GM21619 (cell line): ENCODE data around the gene PHF2.

Experiments
- ATAC-seq: cut with Tn5 transposase; IDR thresholded peaks from one replicate; pipeline ENCODE4 v1.9.1; 2021; ENCODE audit not compliant: unreplicated experiment

Gene PHF2

GRCh38 chr9:93576258-93577077 is at the start of gene PHF2:
TSS of gene PHF2 (plus strand) at chr9:93576584. CDS start at chr9:93576774, 190 bp downstream.
- ATAC-seq, result peak; percentile 37

- ATAC-seq, result no peak
Measured at GRCh38 chr9:93531374-93531773, 45.0 kb upstream of the PHF2 start.

- ATAC-seq, result no peak
Measured at GRCh38 chr9:93532141-93532540, 44.2 kb upstream of the PHF2 start.

GRCh38 chr9:93533863-93534262 is 42.5 kb upstream of the PHF2 start:
- ATAC-seq, result no peak

DNA sequence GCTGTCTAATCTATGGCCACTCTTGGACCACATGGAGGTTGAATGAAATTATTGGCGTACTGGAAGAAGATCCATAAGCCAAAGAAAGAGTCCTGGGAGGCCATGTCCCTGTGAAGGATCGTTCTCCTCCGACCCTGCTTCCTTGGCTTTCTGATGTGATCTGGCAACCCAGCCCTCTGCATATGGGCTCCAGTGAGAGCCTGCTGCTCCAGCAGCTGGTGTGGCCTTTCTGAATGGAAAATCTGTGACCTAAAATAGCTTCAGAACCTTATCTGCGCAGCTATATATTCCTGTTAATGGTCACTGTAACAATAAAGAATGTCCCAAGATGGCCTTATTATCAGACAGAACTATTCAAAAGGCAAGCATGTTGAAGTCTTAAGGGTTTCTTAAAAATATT is 40.2 kb upstream of the PHF2 start:
- no peak for ATAC-seq

DNA sequence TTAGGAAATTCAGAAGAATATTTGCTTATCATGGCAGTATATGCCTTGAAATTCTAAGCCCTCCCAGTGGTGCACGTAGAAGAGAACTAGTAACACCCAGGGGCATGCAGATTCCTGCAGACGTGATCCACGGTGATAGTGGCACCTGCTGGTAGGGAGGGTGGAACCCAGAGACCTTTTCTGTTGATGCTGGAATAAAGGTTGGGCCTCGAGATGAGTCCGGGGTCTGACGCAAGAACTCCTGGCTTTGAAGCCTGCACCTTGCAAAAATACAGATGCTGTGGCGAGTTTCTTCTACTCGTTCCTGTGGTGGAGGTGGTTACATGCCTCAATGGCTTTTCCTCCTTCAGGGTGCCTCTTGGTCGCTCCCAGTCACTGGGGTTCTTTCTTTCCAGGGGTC is 39.5 kb upstream of the PHF2 start:
- ATAC-seq, result no peak

- ATAC-seq, result no peak
Measured at GRCh38 chr9:93540305-93540704, 36.1 kb upstream of the PHF2 start.

DNA sequence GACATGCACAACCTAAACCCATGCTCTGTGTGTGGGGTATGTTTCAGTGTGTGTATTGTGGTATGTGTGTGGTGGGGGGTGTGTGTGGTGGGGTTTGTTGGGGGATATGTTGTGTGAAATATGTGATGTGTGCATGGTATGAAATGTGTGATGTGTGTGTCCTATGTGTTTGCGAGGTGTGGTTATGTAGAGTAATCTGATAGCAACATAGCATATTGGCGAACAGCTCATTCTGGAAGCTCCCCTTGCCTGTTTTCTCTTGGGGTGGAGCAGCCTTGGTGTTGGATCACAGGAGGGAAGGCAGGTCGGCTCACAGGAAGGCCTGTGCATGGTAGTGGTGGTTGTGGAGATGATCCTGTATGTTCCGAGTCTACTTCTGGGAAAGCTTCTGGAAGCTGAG is 35.4 kb upstream of the PHF2 start:
- ATAC-seq, result no peak

DNA sequence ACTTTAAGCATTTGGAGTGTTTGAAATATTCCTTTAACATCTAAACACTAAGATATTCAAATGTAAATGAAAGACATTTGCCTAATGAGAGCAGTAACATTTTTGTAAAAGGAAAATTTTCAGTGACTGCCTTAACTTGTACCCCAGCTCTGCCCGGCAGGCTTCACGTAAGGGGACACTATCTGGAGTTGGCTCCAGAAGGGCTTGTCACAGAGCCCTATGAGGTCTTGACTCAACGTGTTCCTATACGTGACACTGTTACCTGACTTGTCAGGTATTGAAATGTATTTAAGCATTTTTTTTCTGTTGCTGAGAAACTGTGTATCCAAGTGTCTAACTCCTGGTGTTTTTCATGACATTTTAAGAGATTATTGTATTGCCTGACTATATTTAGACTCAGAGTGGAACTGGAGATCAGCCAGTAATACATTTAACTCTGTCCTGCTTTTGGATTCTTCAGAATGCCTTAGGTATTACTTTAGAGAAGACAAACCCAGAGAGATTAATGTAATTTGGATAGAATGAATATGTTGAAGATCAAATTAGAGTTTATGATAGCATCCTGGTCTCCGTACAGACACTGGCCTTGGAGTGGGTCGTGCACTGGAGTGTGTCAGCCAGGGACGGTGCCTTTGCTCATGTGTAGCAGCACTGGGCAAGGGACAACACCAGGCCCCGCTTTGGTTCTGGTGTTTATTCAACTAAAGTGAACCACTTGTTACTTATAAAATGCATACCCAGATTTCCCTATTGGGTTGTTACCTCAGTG is 34.6 kb upstream of the PHF2 start:
- no peak for ATAC-seq

DNA sequence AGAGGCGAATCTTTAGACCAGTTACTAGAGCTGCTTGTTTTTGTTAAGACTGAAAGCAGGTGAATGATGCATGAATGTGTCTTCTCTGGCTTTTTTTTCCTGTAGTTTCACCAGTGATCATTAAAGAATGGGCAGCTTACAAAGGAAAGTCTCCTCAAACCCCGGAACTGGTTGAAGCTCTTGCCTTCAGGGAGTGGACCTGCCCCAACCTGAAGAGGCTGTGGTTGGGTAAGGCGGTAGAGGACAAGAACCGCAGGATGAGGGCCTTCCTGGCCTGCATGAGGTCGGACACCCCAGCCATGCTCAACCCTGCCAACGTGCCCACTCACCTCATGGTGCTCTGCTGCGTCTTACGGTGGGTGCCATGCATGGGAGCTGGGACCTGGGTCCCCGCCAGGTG is 33.3 kb upstream of the PHF2 start:
- ATAC-seq, result no peak

GRCh38 chr9:93546356-93546755 is 30.0 kb upstream of the PHF2 start:
- ATAC-seq, result no peak

- ATAC-seq, result no peak
Measured at GRCh38 chr9:93549611-93550010, 26.8 kb upstream of the PHF2 start.

DNA sequence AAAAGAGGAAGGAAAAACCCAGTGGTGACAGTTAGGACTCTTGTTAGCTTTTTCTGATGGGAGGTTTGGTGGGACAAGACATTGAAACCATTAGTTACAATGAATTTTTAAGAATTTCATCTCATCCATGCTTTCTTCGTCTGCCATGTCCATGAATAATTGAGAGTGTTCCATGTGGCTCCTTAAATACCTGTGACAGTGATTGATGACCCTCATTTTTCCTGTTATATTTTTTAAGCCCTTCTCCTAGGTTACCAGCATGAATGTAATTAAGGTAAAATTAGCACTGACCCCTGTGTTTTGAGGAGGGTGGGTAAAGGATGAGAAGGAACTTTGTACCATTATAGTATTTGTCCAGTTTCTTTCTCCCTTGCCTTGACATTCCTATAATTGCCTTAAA is 23.5 kb upstream of the PHF2 start:
- no peak for ATAC-seq

GRCh38 chr9:93555370-93555769 is 21.0 kb upstream of the PHF2 start:
- ATAC-seq, result no peak

- ATAC-seq, result no peak
Measured at GRCh38 chr9:93557366-93558137, 18.8 kb upstream of the PHF2 start.

GRCh38 chr9:93558503-93558902 is 17.9 kb upstream of the PHF2 start:
- ATAC-seq, result no peak

- no peak for ATAC-seq
Measured at GRCh38 chr9:93560991-93561390, 15.4 kb upstream of the PHF2 start.

DNA sequence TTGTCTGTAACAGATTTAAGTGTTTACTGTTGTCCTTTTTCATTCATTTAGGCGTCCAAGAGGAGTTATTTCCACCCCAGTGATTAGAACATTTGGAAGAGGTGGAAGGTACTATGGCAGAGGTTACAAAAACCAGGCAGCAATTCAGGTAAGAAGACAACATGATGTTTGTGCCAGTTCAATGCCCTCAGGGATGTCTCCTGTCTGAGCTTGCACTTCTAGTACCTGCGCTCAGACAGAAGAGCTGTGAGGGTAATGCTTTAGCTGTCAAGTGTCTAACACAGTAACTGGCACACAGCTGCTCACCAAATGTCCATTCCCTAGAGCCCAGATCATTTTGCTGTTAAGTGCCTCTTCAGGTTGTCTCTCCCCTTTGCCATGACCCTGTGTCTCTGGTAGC is 14.2 kb upstream of the PHF2 start:
- ATAC-seq, result no peak

- no peak for ATAC-seq
Measured at GRCh38 chr9:93565089-93565488, 11.3 kb upstream of the PHF2 start.

DNA sequence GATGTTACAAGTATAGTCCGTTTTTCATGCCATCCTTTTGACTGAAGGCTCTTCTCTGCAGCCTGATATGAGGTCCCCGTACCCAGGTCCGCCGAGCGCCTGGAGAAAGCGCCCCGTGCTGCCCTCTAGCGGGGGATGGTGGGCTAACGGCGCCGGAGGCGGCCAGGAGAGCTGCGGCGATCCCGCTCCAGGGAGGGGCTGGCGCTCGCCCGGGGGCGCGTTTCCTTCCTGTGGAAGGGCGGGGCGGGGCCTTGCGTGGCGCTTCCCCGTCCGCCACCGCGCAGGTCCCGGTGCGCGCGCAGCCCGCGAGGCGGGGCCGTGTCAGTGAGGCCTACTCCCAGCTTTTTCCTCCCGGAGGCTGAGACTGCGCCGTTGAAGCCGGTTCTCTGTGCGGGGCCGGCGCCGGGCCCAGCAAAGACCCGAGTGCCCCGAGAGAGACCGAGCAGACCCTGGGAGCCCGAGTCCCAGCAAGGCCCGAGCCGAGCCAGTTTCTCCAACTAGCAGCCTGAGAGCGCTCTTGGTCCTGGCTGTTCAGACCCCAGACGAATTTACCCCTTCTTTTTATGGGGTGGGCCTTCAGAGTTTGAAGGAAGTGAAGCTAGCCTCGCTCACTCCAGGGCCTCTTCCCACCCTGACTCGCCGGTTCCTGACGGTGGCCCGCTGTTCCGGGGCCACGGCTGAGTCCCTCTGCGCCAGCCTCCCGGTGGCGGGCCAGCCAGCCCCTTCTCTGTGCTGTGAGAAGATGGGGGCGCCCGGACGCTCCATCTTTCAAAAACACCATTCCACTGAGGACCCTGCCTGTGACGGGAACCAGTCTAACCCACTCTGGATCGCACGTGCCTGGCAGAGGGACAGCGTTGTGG is 9.7 kb upstream of the PHF2 start:
- ATAC-seq, result peak; percentile 76
